H1 (cell line): ENCODE measurements around the gene PTS. TPM values are rescaled to one million over a fixed set of nuclear protein-coding genes. Genes with fewer than 3 reads are reported as not detected.

Experiments used
- CTCF ChIA-PET: fragments of 300-600 bp; sonication (Branson Sonifier 250); formaldehyde crosslinking; loops from one replicate; lab custom pipeline; 2021; ENCODE audit not compliant: partially characterized antibody; lab: Charles Lee
- POLR2A ChIA-PET: fragments of 300-600 bp; sonication (Branson Sonifier 250); formaldehyde crosslinking; loops from one replicate; lab custom pipeline; 2021; ENCODE audit warnings: inconsistent platforms; ENCODE audit not compliant: partially characterized antibody; lab: Charles Lee
- DNase-seq, 2 experiments: peaks; one replicate each; pipeline versions ENCODE4 v3.0.0 to v3.0.0-alpha.2; 2010 to 2022; ENCODE audit warnings: low spot score in 2 of 2, low read depth in 1 of 2, mixed read lengths in 1 of 2
- FAIRE-seq: peaks from 2 replicates; lab custom pipeline; 2011; peaks lifted over from hg19 to GRCh38; lab: Jason Lieb, UNC
- H2AFZ ChIP-seq: 2 replicates; pipeline ENCODE4 v1.8.1; 2012; ENCODE audit warnings: low read length, inconsistent platforms
- H2AK5ac ChIP-seq: 2 replicates; pipeline ENCODE4 v1.6.1; 2013; ENCODE audit warnings: low read depth, low read length
- H2BK120ac ChIP-seq: replicated peaks from 2 replicates; pipeline ENCODE3; 2013; ENCODE audit warnings: low read depth, low read length, inconsistent platforms
- H2BK12ac ChIP-seq: 2 replicates; pipeline ENCODE4 v1.6.1; 2013; ENCODE audit warnings: low read depth, low read length
- H2BK15ac ChIP-seq: 2 replicates; pipeline ENCODE4 v1.6.1; 2013; ENCODE audit warnings: low read length
- H2BK20ac ChIP-seq: 2 replicates; pipeline ENCODE4 v1.6.1; 2013; ENCODE audit warnings: low read length
- H2BK5ac ChIP-seq: 2 replicates; pipeline ENCODE4 v1.6.1; 2013; ENCODE audit warnings: low read depth, low read length
- H3K14ac ChIP-seq: 2 replicates; pipeline ENCODE4 v1.6.1; 2013; ENCODE audit warnings: inconsistent platforms; ENCODE audit not compliant: insufficient read length
- H3K18ac ChIP-seq: 2 replicates; pipeline ENCODE4 v1.6.1; 2013; ENCODE audit warnings: low read length; ENCODE audit errors: extremely low read depth
- H3K23ac ChIP-seq: 2 replicates; pipeline ENCODE4 v1.6.1; 2013; ENCODE audit warnings: inconsistent platforms; ENCODE audit not compliant: insufficient read length
- H3K23me2 ChIP-seq: 2 replicates; pipeline ENCODE4 v1.6.1; 2013; ENCODE audit warnings: low read depth, low read length
- H3K27ac ChIP-seq: 2 replicates; pipeline ENCODE4 v1.6.1; 2011; ENCODE audit warnings: low read depth, low read length, inconsistent platforms
- H3K27me3 ChIP-seq, 4 experiments: replicated peaks in 1 of 4; 1 replicate in 1 of 4; 2 replicates in 3 of 4; pipeline versions ENCODE4 v1.6.1 to v1.8.1; 2011 to 2013; ENCODE audit warnings: low read length in 3 of 4, mild to moderate bottlenecking in 3 of 4, inconsistent platforms in 2 of 4, mixed read lengths in 2 of 4, moderate library complexity in 1 of 4; ENCODE audit not compliant: control insufficient read depth in 3 of 4, insufficient read depth in 3 of 4; ENCODE audit errors: extremely low read depth in 1 of 4
- H3K36me3 ChIP-seq, 4 experiments: 2 replicates each; pipeline versions ENCODE4 v1.6.1 to v1.8.1; 2011 to 2013; ENCODE audit warnings: mild to moderate bottlenecking in 4 of 4, low read length in 3 of 4, moderate library complexity in 2 of 4, control low read depth in 1 of 4, inconsistent platforms in 1 of 4; ENCODE audit not compliant: insufficient read depth in 4 of 4, control insufficient read depth in 2 of 4
- H3K4ac ChIP-seq: replicated peaks from 2 replicates; pipeline ENCODE3; 2013; ENCODE audit warnings: low read length, low read depth, mixed read lengths, inconsistent platforms; ENCODE audit not compliant: insufficient read length
- H3K4me1 ChIP-seq, 4 experiments: replicated peaks in 1 of 4; 1 replicate in 1 of 4; 2 replicates in 3 of 4; pipeline versions ENCODE4 v1.6.1 to v1.8.1; 2011 to 2013; ENCODE audit warnings: low read length in 3 of 4, inconsistent platforms in 2 of 4, mixed read lengths in 1 of 4; ENCODE audit not compliant: insufficient read depth in 4 of 4, control insufficient read depth in 3 of 4
- H3K4me2 ChIP-seq, 2 experiments: 2 replicates each; pipeline versions ENCODE4 v1.6.1 to v1.8.1; 2011 to 2013; ENCODE audit warnings: low read depth in 2 of 2, low read length in 2 of 2, control low read depth in 1 of 2, inconsistent platforms in 1 of 2, mild to moderate bottlenecking in 1 of 2; ENCODE audit not compliant: insufficient read depth in 1 of 2
- H3K4me3 ChIP-seq, 4 experiments: fragments of 200-600, 300-600 bp in 1 of 4; sonication (generic), shearing (Covaris generic), sonication (Bioruptor Twin) in 1 of 4; 2 replicates each; pipeline versions ENCODE4 v1.5.1 to v1.8.1; 2011 to 2016; ENCODE audit warnings: low read length in 4 of 4, low read depth in 3 of 4, control low read depth in 2 of 4, inconsistent platforms in 2 of 4, mild to moderate bottlenecking in 2 of 4, mixed read lengths in 1 of 4, moderate library complexity in 1 of 4; ENCODE audit not compliant: insufficient read depth in 2 of 4; ENCODE audit errors: extremely low read depth in 1 of 4
- H3K56ac ChIP-seq: replicated peaks from 2 replicates; pipeline ENCODE3; 2013; ENCODE audit warnings: low read depth, mild to moderate bottlenecking, mixed read lengths, low read length, inconsistent platforms; ENCODE audit not compliant: insufficient read length
- H3K79me1 ChIP-seq: 2 replicates; pipeline ENCODE4 v1.6.1; 2013; ENCODE audit warnings: low read depth, low read length, control low read depth
- H3K79me2 ChIP-seq, 2 experiments: 2 replicates each; pipeline versions ENCODE4 v1.6.1 to v1.8.1; 2012 to 2013; ENCODE audit warnings: low read length in 2 of 2, mild to moderate bottlenecking in 2 of 2, inconsistent platforms in 1 of 2; ENCODE audit not compliant: insufficient read depth in 2 of 2, control insufficient read depth in 1 of 2
- H3K9ac ChIP-seq, 4 experiments: replicated peaks in 1 of 4; 1 replicate in 1 of 4; 2 replicates in 3 of 4; pipeline versions ENCODE4 v1.6.1 to v1.8.1; 2011 to 2013; ENCODE audit warnings: low read depth in 3 of 4, low read length in 3 of 4, control low read depth in 2 of 4, mild to moderate bottlenecking in 2 of 4, moderate library complexity in 2 of 4, inconsistent platforms in 1 of 4; ENCODE audit errors: extremely low read depth in 1 of 4
- H3K9me3 ChIP-seq, 2 experiments: 2 replicates each; pipeline versions ENCODE4 v1.6.1 to v1.8.1; 2012 to 2013; ENCODE audit warnings: mild to moderate bottlenecking in 2 of 2, moderate library complexity in 2 of 2, control low read depth in 1 of 2, inconsistent platforms in 1 of 2, low read depth in 1 of 2, low read length in 1 of 2, mixed read lengths in 1 of 2; ENCODE audit not compliant: insufficient read depth in 2 of 2
- H4K20me1 ChIP-seq, 2 experiments: replicated peaks in 1 of 2; 2 replicates each; pipeline versions ENCODE3 to v1.8.1; 2011 to 2013; ENCODE audit warnings: inconsistent platforms in 2 of 2, low read length in 2 of 2, mild to moderate bottlenecking in 1 of 2; ENCODE audit not compliant: insufficient read depth in 2 of 2, control insufficient read depth in 1 of 2
- H4K5ac ChIP-seq: 2 replicates; pipeline ENCODE4 v1.6.1; 2013; ENCODE audit warnings: low read length, low read depth, mixed read lengths, inconsistent platforms; ENCODE audit not compliant: insufficient read length
- H4K8ac ChIP-seq: 2 replicates; pipeline ENCODE4 v1.8.0; 2013; ENCODE audit warnings: mild to moderate bottlenecking, moderate library complexity, low read length, inconsistent platforms; ENCODE audit not compliant: insufficient read depth; ENCODE audit errors: extremely low read depth
- H4K91ac ChIP-seq: replicated peaks from 2 replicates; pipeline ENCODE3; 2013; ENCODE audit warnings: low read length, mixed read lengths, inconsistent platforms; ENCODE audit not compliant: insufficient read length
- ASH2L ChIP-seq: fragments of 200-600, 300-600 bp; sonication (generic); IDR thresholded peaks from one replicate; pipeline ENCODE4 v1.7.1; 2017; ENCODE audit warnings: low read length
- CHD1 ChIP-seq: IDR thresholded peaks from 2 replicates; pipeline ENCODE4 v1.6.1; 2012; ENCODE audit warnings: low read depth, low read length, improper control_type of control experiment
- CREB1 ChIP-seq: IDR thresholded peaks from 2 replicates; pipeline ENCODE4 v1.6.1; 2012; ENCODE audit warnings: inconsistent platforms
- EP300 ChIP-seq, 2 experiments: IDR thresholded peaks; 1 replicate in 1 of 2; 2 replicates in 1 of 2; pipeline ENCODE4 v1.6.1; 2011 to 2012; ENCODE audit warnings: low read depth in 2 of 2, low read length in 2 of 2, mild to moderate bottlenecking in 2 of 2, borderline replicate concordance in 1 of 2, inconsistent platforms in 1 of 2, moderate library complexity in 1 of 2
- MAFK ChIP-seq: IDR thresholded peaks from 2 replicates; pipeline ENCODE4 v1.6.1; 2012; ENCODE audit warnings: low read depth, mild to moderate bottlenecking, improper control_type of control experiment, low read length
- RBBP5 ChIP-seq: IDR thresholded peaks from 2 replicates; pipeline ENCODE4 v1.7.1; 2012; ENCODE audit warnings: low read depth, mild to moderate bottlenecking, inconsistent platforms, low read length, moderate library complexity, borderline replicate concordance
- RFX5 ChIP-seq: IDR thresholded peaks from 2 replicates; pipeline ENCODE4 v1.6.1; 2011; ENCODE audit warnings: low read depth, low read length, improper control_type of control experiment, borderline replicate concordance
- SAP30 ChIP-seq: fragments of 300-600 bp; sonication (generic); IDR thresholded peaks from 2 replicates; pipeline ENCODE4 v1.7.1; 2012; ENCODE audit warnings: low read length, moderate library complexity, mild to moderate bottlenecking, inconsistent platforms; ENCODE audit not compliant: insufficient read depth, insufficient replicate concordance
- SIRT6 ChIP-seq: IDR thresholded peaks from one replicate; pipeline ENCODE4 v1.7.1; 2012; ENCODE audit warnings: low read length, inconsistent platforms
- SIX5 ChIP-seq: IDR thresholded peaks from 2 replicates; pipeline ENCODE4 v1.6.1; 2011; ENCODE audit warnings: mild to moderate bottlenecking, low read depth, low read length
- TEAD4 ChIP-seq: IDR thresholded peaks from 2 replicates; pipeline ENCODE4 v1.6.1; 2012; ENCODE audit warnings: low read depth, low read length, inconsistent platforms, mixed read lengths
- ZNF274 ChIP-seq: IDR thresholded peaks from 2 replicates; pipeline ENCODE4 v1.7.0; 2012; ENCODE audit warnings: low read length, borderline replicate concordance; ENCODE audit errors: extremely low read depth
- polyA plus RNA-seq, 7 experiments: library from polyadenylated mRNA; depleted of rRNA in 3 of 7; stranded (reverse) in 5 of 7; unstranded in 2 of 7; fragments of >200 nt in 5 of 7; fragments of 200-250 nt in 2 of 7; gene quantifications; 1 replicate in 5 of 7; 2 replicates in 1 of 7; 4 replicates in 1 of 7; pipeline versions ENCODE4 v1.2.1 to v1.2.3, GENCODE V29; 2011 to 2013; ENCODE audit warnings: missing spikeins in 2 of 7, mixed read lengths in 2 of 7
- total RNA-seq: library from RNA; stranded (reverse); fragmentation: NEBNext Ultra II Directional; extraction: Animal tissue kit (Norgen Biotek cat#: 25700); gene quantifications from 2 replicates; pipeline ENCODE4 v1.2.1, GENCODE V29; 2021
- TF ChIP-seq, protein P1 (sequence below): IDR thresholded peaks from 2 replicates; pipeline ENCODE4 v1.6.1; 2012; ENCODE audit warnings: inconsistent platforms
- TF ChIP-seq, protein P2 (sequence below), 3 experiments: IDR thresholded peaks; 1 replicate in 2 of 3; 2 replicates in 1 of 3; pipeline versions ENCODE4 v1.5.1 to v1.6.1; 2011; ENCODE audit warnings: low read length in 3 of 3, mild to moderate bottlenecking in 3 of 3, inconsistent platforms in 2 of 3, low read depth in 1 of 3, moderate library complexity in 1 of 3; ENCODE audit not compliant: insufficient read depth in 1 of 3; ENCODE audit errors: control extremely low read depth in 1 of 3

Gene PTS
- total and polyA plus RNA-seq, 2 of the 8 experiments (the other 6 are each of a cell fraction or from before 2014, with no cell fraction given): 18.3 to 25.9 TPM

DNA sequence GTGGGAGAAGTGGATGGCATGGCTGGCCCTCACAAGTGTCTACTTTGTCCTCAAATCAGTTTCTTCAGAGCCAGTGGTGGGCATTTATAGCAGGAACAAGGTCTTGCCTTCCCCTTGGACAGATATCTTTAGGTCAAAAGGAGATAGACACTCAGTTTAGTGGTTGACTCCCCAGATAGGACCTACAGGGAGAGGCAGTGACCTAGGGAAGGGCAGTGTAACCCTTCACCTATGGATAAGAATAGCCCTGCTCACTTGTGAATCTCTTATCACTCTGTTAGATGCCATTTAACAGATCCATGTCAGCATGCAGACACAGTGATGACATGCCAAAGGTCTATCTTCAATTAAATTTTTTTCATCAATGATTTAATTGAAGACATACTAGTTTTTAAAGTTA is 39.9 kb upstream of the PTS start:
- H4K20me1 ChIP-seq: no peaks in the 10 kb centered on the region
- no peak overlapping the region for H4K8ac ChIP-seq
- no peak overlapping the region for H2BK12ac ChIP-seq
- no peak overlapping the region for H2BK120ac ChIP-seq
- no peak overlapping the region for H2AFZ ChIP-seq
- H3K23ac ChIP-seq: no peak overlapping the region
- ChIA-PET CTCF (no interaction called here), POLR2A (no interaction called here)
- no peak overlapping the region for H2BK15ac ChIP-seq
- H2BK5ac ChIP-seq: no peak overlapping the region
- no peaks in the 10 kb centered on the region for H3K79me2 ChIP-seq
- H2BK20ac ChIP-seq: no peak overlapping the region
- no peak overlapping the region for H3K4me2 ChIP-seq
- no peak overlapping the region for H3K9ac ChIP-seq
- H3K9me3 ChIP-seq: no peaks in the 10 kb centered on the region
- FAIRE-seq (no peak), DNase-seq (no peak)
- H3K27ac ChIP-seq: no peak overlapping the region
- H3K18ac ChIP-seq: no peak overlapping the region
- H3K27me3 ChIP-seq: no peaks in the 10 kb centered on the region
- H3K56ac ChIP-seq: no peak overlapping the region
- H3K4me3 ChIP-seq: no peak overlapping the region
- H3K4me1 ChIP-seq: no peaks in the 10 kb centered on the region
- H2AK5ac ChIP-seq: no peak overlapping the region
- H4K91ac ChIP-seq: no peak overlapping the region
- H3K14ac ChIP-seq: no peak overlapping the region
- no peak overlapping the region for H3K4ac ChIP-seq
- H3K79me1 ChIP-seq: no peaks in the 10 kb centered on the region
- H4K5ac ChIP-seq: no peak overlapping the region
- no peaks in the 10 kb centered on the region for H3K36me3 ChIP-seq
- H3K23me2 ChIP-seq: no peaks in the 10 kb centered on the region
- no peak for TF ChIP-seq SIRT6
- no peak for TF ChIP-seq SIX5
- TF ChIP-seq, protein P1, sequence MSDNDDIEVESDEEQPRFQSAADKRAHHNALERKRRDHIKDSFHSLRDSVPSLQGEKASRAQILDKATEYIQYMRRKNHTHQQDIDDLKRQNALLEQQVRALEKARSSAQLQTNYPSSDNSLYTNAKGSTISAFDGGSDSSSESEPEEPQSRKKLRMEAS: no peak
- no peak for TF ChIP-seq MAFK
- TF ChIP-seq EP300 (IDR thresholded peaks at IDR 0.05; ENCODE audit: borderline replicate concordance in 1 of 2, low read depth in 2 of 2, low read length in 2 of 2): no peak
- no peak for TF ChIP-seq SAP30
- no peak for TF ChIP-seq ASH2L
- no peak for TF ChIP-seq RBBP5
- TF ChIP-seq, protein P2, sequence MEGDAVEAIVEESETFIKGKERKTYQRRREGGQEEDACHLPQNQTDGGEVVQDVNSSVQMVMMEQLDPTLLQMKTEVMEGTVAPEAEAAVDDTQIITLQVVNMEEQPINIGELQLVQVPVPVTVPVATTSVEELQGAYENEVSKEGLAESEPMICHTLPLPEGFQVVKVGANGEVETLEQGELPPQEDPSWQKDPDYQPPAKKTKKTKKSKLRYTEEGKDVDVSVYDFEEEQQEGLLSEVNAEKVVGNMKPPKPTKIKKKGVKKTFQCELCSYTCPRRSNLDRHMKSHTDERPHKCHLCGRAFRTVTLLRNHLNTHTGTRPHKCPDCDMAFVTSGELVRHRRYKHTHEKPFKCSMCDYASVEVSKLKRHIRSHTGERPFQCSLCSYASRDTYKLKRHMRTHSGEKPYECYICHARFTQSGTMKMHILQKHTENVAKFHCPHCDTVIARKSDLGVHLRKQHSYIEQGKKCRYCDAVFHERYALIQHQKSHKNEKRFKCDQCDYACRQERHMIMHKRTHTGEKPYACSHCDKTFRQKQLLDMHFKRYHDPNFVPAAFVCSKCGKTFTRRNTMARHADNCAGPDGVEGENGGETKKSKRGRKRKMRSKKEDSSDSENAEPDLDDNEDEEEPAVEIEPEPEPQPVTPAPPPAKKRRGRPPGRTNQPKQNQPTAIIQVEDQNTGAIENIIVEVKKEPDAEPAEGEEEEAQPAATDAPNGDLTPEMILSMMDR (IDR thresholded peaks at IDR 0.05; ENCODE audit: control extremely low read depth in 1 of 3, insufficient read depth in 1 of 3, low read depth in 1 of 3, low read length in 3 of 3): no peak
- TF ChIP-seq CHD1: no peak
- no peak for TF ChIP-seq CREB1
- no peak for TF ChIP-seq RFX5
- no peak for TF ChIP-seq ZNF274
- no peak for TF ChIP-seq TEAD4
